Endodermal cell (in vitro differentiated cells): ENCODE results near the gene PNPLA6. TPM values are rescaled to one million over a fixed set of nuclear protein-coding genes. Genes with fewer than 3 reads are reported as not detected.

ENCODE experiments used
- DNase-seq: peaks from one replicate; pipeline ENCODE4 v3.0.0-alpha.2; 2017
- H3K27ac ChIP-seq: 2 replicates; pipeline ENCODE4 v1.5.1; 2013; ENCODE audit warnings: mild to moderate bottlenecking, low read depth, low read length, moderate library complexity
- H3K27me3 ChIP-seq: 2 replicates; pipeline ENCODE4 v1.6.1; 2013; ENCODE audit warnings: mild to moderate bottlenecking, low read length, moderate library complexity; ENCODE audit not compliant: insufficient read depth, control insufficient read depth, poor library complexity, severe bottlenecking
- H3K36me3 ChIP-seq: 2 replicates; pipeline ENCODE4 v1.7.0; 2013; ENCODE audit warnings: mild to moderate bottlenecking, low read length, moderate library complexity; ENCODE audit not compliant: control insufficient read depth, insufficient read depth
- H3K4me1 ChIP-seq: one replicate; pipeline ENCODE4 v1.7.0; 2013; ENCODE audit warnings: low read length; ENCODE audit not compliant: control insufficient read depth, insufficient read depth
- H3K4me3 ChIP-seq: 2 replicates; pipeline ENCODE4 v1.5.1; 2013; ENCODE audit warnings: mild to moderate bottlenecking, low read length, moderate library complexity
- H3K9ac ChIP-seq: 2 replicates; pipeline ENCODE4 v1.6.1; 2013; ENCODE audit warnings: mild to moderate bottlenecking, low read length, moderate library complexity; ENCODE audit not compliant: poor library complexity, severe bottlenecking; ENCODE audit errors: extremely low read depth
- H3K9me3 ChIP-seq: 2 replicates; pipeline ENCODE4 v1.6.1; 2013; ENCODE audit warnings: mild to moderate bottlenecking, low read length, moderate library complexity; ENCODE audit not compliant: control insufficient read depth
- H3K27ac Mint-ChIP-seq: 2 replicates; pipeline ENCODE4 v1.8.0; 2020; ENCODE audit warnings: mixed read lengths
- H3K27me3 Mint-ChIP-seq: 2 replicates; pipeline ENCODE4 v1.8.0; 2021; ENCODE audit warnings: mild to moderate bottlenecking, mixed read lengths; ENCODE audit not compliant: insufficient read depth
- H3K36me3 Mint-ChIP-seq: 2 replicates; pipeline ENCODE4 v1.8.0; 2020; ENCODE audit warnings: low read depth, mixed read lengths
- H3K4me1 Mint-ChIP-seq: 2 replicates; pipeline ENCODE4 v1.8.0; 2020; ENCODE audit warnings: mixed read lengths
- H3K4me3 Mint-ChIP-seq: 2 replicates; pipeline ENCODE4 v1.8.0; 2020; ENCODE audit warnings: mild to moderate bottlenecking, moderate library complexity, mixed read lengths
- H3K9me3 Mint-ChIP-seq: 2 replicates; pipeline ENCODE4 v1.8.0; 2020; ENCODE audit warnings: mild to moderate bottlenecking, mixed read lengths
- CTCF ChIP-seq: fragments of 200-600 bp; sonication (generic); conservative IDR thresholded peaks from 2 replicates; pipeline ENCODE4 v1.5.0; 2021; ENCODE audit warnings: antibody characterized with exemption, mild to moderate bottlenecking
- WGBS, 2 experiments: methylation state at CpG; one replicate each; pipeline versions ENCODE4 v1.1.5 to v1.1.7; 2013; ENCODE audit warnings: missing lambda C conversion rate in 2 of 2, mixed read lengths in 1 of 2; ENCODE audit not compliant: insufficient coverage in 1 of 2, insufficient read length in 1 of 2; 5-methylcytosine and 5-hydroxymethylcytosine counted together
- total RNA-seq, 2 donors: library from RNA; stranded (reverse); fragmentation: NEBNext Ultra II Directional in 1 of 2; extraction: Animal tissue kit (Norgen Biotek cat#: 25700) in 1 of 2; gene quantifications; 2 replicates in 1 of 2; 3 replicates in 1 of 2; pipeline ENCODE4 v1.2.1, GENCODE V29; 2021

The PNPLA6 gene
- total RNA-seq, 2 donors from 2014 or later = 86.1 to 124 TPM

GRCh38 chr19:7556696-7557315 lies 21.3 kb downstream of the PNPLA6 start:
- Mint-ChIP-seq H3K4me3 (no peak overlapping the region), H3K36me3 (peaks cover 47% of the 10 kb centered on the region), H3K9me3 (no peaks in the 10 kb centered on the region), H3K27ac (no peak overlapping the region), H3K27me3 (no peaks in the 10 kb centered on the region), H3K4me1 (no peaks in the 10 kb centered on the region)
- H3K9me3 ChIP-seq = no peaks in the 10 kb centered on the region
- DNase-seq = no peak
- H3K4me3 ChIP-seq = no peak overlapping the region
- no peaks in the 10 kb centered on the region for H3K4me1 ChIP-seq
- no peak overlapping the region for H3K9ac ChIP-seq
- WGBS, 2 experiments = 96 to 98% methylated on average over 48 to 54 of the region's 54 CpGs
- peaks cover 41% of the 10 kb centered on the region for H3K36me3 ChIP-seq
- no peak for TF ChIP-seq CTCF
- H3K27me3 ChIP-seq = no peaks in the 10 kb centered on the region
- H3K27ac ChIP-seq = no peak overlapping the region

- H3K4me3 ChIP-seq = no peak overlapping the region
- Mint-ChIP-seq H3K9me3 (no peaks in the 10 kb centered on the region), H3K27me3 (no peaks in the 10 kb centered on the region), H3K4me1 (no peaks in the 10 kb centered on the region), H3K27ac (no peak overlapping the region), H3K36me3 (peaks cover 45% of the 10 kb centered on the region), H3K4me3 (no peak overlapping the region)
- H3K9ac ChIP-seq = no peak overlapping the region
- H3K27me3 ChIP-seq = no peaks in the 10 kb centered on the region
- no peak for TF ChIP-seq CTCF
- no peaks in the 10 kb centered on the region for H3K9me3 ChIP-seq
- no peaks in the 10 kb centered on the region for H3K4me1 ChIP-seq
- no peak overlapping the region for H3K27ac ChIP-seq
- WGBS, 2 experiments = 96 to 98% methylated on average over 16 to 18 of the region's 18 CpGs
- DNase-seq = no peak
- H3K36me3 ChIP-seq = peaks cover 37% of the 10 kb centered on the region
Measured at GRCh38 chr19:7558667-7559066, 23.1 kb downstream of the PNPLA6 start.

GRCh38 chr19:7559102-7559501 lies 23.6 kb downstream of the PNPLA6 start:
- Mint-ChIP-seq H3K9me3 (no peaks in the 10 kb centered on the region), H3K27ac (no peak overlapping the region), H3K36me3 (peaks cover 44% of the 10 kb centered on the region), H3K4me1 (no peaks in the 10 kb centered on the region), H3K4me3 (no peak overlapping the region), H3K27me3 (no peaks in the 10 kb centered on the region)
- TF ChIP-seq CTCF = no peak
- Histone ChIP-seq H3K36me3 (peaks cover 37% of the 10 kb centered on the region), H3K4me3 (no peak overlapping the region), H3K9ac (no peak overlapping the region), H3K27ac (no peak overlapping the region), H3K27me3 (no peaks in the 10 kb centered on the region), H3K4me1 (no peaks in the 10 kb centered on the region), H3K9me3 (no peaks in the 10 kb centered on the region)
- WGBS, 2 experiments = 59 to 86% methylated on average over 3 to 4 of the region's 4 CpGs
- DNase-seq = no peak
